HG03060 (cell line): Measurements from ENCODE around the gene PRIM2.
A peak's percentile ranks its signal among the peaks of the same experiment; 100 is the strongest.
"Not testable (repeated sequence)": the region's sequence is repeated elsewhere in the genome, so short reads cannot be mapped to it uniquely, and the experiment has no call there.

Experiments used
- ATAC-seq: cut with Tn5 transposase; IDR thresholded peaks from one replicate; pipeline ENCODE4 v1.9.1; 2021; ENCODE audit warnings: low read depth, moderate number of reproducible peaks; ENCODE audit not compliant: unreplicated experiment

Gene PRIM2

DNA sequence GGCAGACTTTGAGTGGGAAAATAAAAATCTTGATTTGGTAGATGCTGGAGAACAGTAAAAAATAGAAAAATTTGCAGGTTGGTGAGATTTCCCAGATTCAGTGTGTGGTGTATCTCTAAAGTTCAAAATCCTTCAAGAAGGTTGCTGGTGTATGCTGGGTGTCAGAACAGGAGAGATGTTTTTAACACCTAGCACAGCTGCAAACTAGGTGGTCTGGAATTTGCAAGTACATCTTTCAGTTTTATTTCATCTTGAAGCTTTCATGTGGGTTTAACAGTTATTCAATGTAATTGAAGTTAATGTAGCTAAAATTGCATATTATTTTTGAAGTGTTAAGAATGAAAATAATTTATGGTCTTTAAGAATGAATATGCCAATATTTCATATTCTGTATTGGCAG lies 40.9 kb downstream of the PRIM2 start:
- ATAC-seq, result not testable (repeated sequence)

DNA sequence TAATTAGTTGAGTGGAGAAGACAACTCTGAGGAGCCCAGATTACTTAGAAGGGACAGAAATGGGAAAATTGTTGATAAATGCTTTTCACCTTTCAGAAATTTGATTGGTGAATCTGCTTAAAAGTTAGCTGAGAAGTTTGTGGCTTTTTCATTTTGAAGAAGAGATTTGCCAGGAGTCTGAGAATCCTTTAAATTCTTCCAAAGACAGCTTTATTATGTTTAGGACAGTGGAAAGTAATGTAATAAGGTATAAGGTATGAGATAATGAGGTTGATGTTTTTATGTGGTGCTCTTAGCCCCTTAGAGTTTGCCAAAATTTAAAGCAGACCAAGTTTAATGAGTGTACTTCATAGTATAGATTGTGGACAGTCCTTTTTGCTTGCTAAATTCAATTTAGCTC lies 42.3 kb downstream of the PRIM2 start:
- not testable (repeated sequence) for ATAC-seq

DNA sequence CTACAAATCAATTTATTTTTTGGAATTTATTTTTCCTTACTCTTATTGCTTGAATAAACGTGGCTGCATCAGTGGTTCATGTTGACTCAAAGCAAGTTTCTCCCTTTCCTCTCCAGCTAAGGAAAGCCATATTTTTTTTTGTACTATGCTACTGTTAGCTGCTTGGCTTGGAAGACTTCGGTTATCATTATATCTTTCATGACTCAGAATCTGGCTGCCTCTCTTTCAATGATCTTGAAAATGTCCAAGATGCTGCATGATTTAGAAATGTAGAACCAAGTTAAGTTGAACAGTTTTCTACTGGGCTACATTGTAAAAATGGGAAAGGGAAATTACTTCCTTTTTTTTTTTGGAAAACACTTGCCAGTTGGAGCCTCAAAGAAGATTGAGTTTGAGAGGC lies 44.9 kb downstream of the PRIM2 start:
- not testable (repeated sequence) for ATAC-seq

DNA sequence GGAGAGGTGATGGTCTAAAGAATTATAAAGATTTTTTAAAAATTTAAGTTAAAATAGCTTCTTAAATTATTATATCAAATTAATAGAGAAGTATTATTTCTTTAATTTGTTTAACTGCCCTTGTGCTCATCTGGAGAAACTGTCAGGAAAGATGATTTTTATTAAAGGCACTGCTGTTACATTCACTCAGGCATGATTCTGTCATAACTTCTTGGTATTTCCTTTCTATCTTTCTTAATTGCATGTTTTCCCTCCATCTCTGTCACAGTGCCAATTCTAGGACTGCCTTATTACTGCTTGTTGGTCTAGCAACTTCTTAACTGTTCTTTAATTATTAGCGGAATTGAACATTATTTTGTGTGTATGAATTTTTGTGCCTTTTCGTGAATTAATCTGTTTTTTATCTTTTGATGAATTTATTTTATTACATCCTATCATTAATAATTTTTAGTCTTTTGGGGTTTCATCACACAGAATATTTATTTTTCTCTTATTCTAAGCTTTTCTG lies 47.7 kb downstream of the PRIM2 start:
- not testable (repeated sequence) for ATAC-seq

DNA sequence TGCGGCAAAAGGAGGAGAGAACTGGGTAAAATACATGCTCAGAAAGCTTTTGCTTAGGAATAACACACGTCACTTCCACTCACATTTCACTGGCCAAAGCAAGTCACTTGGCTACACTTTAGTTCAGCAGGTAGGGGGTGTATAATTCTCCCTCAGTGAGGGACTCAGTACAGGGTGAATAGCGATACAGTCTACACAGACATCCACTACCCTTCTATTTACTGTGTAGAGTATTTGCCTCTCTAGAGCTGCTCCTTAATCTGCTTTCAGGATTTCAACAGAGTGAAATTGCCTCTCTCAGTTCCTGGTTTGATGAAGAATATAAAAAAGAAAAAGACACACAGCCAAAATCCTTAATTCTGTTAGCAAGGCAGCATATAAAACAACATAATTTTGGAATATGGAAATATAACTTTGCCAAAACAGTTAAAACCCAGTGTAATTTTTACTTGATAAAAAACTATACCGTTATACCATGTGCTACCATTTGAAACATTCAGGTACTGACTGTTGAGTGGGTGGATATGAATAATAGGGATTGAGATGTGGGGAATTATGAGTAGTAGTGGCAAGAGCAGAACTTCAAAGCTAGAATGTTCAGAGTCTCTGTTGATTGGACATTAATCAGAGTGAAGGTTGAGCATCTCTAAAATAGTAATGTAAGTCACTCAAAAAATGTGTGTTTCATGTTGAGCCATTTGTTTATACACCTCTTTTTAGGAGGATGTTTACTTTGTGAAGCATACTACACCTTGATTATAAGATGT lies 51.7 kb downstream of the PRIM2 start:
- ATAC-seq, result not testable (repeated sequence)

DNA sequence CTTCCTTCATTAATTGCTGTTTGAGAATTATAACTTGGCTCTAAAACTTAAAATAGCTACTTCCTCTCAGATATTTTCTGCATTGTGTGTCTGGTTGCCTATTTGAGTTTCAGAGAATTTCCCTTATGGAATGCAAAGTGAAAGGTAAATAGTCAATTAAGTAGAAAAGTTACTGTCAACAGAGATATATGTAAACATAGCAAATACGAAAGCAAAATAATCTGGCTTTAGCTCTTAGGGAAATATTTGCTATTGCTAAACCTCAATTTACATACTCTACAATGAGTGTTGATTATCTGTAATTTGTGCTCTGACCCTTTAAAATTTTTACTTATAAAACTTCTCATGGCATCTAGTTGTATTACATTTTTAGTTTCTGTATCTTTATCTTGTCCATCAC lies 54.3 kb downstream of the PRIM2 start:
- not testable (repeated sequence) for ATAC-seq

DNA sequence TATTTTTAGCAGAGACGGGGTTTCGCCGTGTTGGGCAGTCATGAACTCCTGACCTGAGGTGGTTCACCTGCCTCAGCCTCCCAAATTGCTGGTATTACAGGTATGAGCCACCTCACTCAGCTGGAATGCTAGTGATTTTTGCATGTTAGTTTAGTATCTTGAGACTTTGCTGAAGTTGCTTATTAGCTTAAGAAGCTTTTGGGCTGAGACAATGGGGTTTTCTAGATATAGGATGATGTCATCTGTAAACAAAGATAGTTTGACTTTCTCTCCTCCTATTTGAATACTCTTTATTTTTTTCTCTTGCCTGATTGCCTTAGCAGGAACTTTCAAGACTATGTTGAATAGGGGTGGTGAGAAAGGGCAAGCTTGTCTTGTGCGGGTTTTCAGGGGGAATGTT lies 57.3 kb downstream of the PRIM2 start:
- ATAC-seq, result not testable (repeated sequence)

DNA sequence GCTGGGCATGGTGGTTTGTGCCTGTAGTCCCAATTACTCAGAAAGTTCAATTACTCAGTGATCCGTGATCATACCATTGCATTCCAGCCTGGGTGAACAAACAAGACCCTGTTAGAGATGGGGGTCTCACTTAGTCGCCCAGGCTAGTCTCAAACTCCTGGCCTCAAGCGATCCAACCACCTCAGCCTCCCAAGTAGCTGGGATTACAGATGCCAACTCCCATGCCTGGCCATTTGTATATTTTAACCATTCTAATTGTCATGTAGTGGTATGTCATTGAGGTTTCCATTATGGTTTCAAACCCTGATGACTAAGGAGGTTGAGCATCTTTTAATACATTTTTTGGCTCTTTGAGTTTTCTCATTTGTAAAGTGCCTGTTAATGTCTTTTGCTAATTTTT lies 58.7 kb downstream of the PRIM2 start:
- not testable (repeated sequence) for ATAC-seq

DNA sequence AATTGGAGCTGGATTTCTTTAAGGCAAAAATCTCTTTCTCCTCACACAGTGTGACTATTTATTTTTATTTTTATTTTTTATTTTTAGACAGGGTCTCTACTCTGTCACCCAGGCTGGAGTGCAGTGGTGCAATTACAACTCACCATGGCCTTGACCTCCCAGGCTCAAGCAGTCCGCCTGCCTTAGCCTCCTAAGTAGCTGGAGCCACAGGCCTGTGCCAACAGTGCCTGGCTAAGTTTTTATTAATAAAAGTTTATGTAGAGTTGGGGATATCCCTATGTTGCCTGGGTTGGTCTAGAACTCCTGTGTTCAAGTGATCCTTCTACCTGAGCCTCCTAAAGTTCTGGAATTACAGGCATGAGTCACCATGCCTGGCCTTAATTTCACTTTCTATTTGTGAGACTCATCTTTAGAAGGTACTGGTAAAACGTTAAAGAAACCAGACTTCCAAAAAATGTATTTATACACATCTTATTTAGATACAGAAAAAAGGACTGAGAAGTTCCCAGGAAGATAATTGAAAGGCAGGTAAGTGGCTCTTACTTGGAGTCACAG lies 71.7 kb downstream of the PRIM2 start:
- ATAC-seq, result not testable (repeated sequence)

DNA sequence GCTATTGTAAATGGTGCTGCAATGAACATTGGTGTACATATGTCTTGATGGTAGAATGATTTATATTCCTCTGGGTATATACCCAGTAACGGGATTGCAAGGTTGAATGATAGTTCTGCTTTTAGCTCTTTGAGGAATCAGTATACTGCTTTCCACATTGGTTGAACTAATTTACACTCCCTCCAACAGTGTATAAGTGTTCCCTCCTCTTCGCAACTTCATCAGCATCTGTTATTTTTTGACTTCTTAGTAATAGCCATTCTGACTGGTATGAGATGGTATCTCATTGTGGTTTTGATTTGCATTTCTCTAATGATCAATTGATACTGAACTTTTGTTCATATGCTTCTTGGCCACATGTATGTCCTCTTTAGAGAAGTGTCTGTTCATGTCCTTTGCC lies 73.4 kb downstream of the PRIM2 start:
- not testable (repeated sequence) for ATAC-seq

DNA sequence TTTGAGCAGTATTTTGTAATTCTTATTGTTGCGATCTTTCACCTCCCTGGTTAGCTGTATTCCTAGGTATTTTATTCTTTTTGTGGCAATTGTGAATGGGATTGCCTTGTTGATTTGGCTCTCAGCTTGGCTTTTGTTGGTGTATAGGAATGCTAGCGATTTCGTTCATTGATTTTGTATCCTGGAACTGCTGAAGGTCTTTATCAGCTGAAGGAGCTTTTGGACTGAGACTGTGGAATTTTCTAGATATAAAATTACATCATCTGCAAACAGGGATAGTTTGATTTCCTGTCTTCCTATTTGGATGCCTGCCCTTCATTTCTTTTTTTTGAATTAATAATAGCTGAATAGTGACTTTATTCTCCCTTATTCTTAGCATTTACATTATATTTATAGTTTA lies 74.6 kb downstream of the PRIM2 start:
- not testable (repeated sequence) for ATAC-seq

DNA sequence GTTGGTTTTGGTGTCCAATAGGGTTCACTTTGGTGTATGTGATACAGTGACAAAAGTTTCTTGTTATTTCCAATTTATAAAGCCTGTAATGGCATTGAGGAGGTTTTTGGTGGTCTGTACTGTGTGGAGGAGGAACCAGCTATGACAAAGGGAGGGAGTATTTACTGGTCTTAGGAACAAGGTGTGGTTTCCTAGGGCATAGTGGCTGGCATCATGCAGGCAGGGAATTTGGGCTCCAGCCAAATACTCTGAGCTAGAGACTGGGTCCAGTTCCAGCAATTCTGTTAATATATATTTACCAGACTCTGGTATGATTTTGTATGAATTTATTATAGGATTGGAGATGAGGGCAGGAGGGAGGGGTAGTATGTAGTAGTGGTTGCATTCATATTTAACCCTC lies 101.9 kb downstream of the PRIM2 start:
- not testable (repeated sequence) for ATAC-seq

DNA sequence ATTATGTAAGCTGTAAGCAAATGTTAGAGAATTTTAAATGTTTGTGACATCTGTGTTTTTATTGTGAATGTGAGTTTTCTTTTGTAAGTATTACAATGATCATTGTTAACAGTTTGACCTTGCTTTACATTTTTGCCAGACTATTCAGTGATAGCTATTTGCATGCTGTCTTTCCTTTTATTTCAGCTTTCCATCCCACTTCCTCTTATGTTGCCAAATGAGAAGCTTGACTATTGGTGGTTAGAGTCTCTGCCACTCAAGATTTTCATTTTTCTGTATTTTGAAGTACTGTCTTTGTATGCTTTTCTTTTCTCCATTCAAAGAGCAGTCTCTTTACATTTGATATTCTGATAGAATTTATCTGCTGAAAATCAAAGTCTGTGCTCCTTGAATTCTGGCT lies 104.1 kb downstream of the PRIM2 start:
- peak; percentile 48 for ATAC-seq

DNA sequence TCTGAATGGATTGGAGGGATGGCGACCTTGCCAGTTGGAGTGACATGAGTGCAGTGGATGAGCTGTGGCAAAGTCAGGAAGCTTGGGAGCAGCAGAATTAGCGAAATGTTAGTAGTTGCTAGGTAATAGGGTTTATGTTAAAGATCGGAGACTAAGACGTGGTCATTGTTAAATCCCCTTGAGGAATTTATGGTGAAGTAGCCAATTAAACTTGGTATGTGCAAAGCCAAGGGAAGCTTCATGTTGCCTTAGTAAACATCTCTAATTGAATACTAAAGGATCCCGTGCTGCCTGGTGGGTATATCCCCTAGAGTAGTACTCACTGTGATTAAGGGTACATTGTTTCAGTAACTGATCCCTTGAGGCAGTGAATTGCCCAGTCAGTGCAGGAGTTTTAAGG lies 106.0 kb downstream of the PRIM2 start:
- ATAC-seq, result no peak

DNA sequence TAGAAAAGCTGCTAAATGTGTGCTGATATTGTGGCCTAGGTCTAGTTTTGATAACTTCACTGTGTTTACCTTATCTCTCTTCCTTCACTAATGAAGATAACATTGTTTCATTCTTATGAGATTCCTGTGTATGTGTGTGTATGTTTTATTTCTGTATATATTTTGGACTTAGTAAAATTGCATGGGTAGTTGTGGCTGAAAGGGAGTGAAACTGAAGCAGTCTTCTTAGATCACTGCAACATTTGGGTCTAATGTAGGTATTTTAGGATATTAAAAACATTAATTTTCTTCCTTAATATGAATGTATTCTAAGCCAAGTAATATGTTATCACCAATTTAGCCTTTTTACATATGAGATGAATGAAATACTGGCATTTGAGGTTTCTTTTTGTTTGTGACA lies 114.3 kb downstream of the PRIM2 start:
- ATAC-seq, result not testable (repeated sequence)

DNA sequence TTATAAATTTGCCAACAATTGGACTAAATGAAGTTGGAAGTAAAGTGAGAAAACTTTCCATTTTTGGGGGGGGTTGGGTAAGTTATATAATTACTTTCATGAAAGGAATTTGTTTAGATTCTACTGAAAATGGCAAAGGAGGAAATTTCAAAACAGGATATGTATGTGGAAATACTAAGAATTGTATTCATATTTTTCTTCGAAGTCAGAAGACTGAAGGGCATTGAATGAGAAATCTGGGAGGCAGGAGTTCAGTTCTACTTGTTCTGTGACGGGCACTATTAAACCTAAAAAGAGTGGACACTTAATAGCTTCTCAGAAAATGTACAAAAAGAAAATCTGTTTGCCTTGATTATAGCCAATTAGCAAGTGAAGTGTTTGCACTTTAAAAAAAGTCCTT lies 114.7 kb downstream of the PRIM2 start:
- no peak for ATAC-seq

DNA sequence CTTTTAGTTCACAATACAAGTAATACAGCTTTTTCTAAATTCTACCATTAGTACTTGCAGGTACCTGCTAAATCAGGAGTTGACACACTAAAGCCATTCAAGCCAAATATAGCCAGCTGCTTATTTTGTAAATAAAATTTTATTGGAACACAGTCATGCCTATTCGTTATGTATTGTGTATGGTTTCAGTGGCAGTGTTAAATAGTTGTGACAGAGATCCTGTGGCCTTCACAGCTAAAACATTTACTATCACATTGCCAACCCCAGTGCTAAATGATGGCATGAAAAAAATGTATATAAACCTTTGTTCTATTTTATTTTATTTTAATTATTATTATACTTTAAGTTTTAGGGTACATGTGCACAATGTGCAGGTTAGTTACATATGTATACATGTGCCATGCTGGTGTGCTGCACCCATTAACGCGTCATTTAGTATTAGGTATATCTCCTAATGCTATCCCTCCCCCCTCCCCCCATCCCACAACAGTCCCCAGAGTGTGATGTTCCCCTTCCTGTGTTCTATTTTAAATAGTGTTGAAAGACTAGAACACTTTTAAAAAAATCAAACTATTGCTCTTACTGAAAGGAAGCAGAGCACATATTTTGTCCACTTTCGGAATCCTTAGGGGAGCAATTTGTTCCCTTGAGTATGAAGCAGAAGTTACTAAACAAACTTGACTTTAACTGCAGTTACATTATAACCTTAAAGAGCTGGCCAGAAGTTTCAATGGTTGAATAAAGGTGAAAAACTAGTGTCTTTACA lies 115.7 kb downstream of the PRIM2 start:
- ATAC-seq, result peak; percentile 65

DNA sequence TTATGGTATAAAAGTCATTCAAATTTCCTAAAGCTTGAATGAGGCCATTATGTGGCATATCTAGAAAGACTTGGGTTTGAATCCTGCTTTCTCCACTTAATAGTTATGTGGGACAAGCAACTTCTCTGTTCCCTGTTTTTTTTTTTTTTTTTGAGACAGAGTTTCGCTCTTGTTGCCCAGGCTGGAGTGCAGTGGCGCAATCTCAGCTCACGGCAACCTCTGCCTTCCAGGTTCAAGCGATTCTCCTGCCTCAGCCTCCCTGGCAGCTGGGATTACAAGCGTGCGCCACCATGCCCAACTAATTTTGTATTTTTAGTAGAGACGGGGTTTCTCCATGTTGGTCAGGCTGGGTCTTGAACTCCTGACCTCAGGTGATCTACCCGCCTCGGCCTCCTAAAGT lies 116.4 kb downstream of the PRIM2 start:
- not testable (repeated sequence) for ATAC-seq

DNA sequence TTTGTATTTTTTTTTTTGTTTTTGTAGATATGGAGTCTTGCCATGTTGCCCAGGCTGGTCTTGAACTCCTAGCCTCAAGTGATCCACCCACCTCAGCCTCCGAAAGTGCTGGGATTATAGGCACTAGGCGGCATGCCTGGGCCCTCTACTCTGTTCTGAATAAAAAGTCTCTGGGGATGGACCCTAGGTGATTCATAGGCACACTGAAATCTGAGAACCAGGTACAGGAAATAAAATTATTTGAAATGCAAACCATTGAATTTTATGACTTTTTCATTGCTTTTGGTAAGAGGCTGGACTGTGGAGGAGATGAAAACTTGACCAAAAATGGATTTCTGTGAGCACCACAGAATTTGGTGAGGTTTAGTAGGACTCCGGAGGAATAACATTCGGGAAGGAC lies 117.5 kb downstream of the PRIM2 start:
- no peak for ATAC-seq

DNA sequence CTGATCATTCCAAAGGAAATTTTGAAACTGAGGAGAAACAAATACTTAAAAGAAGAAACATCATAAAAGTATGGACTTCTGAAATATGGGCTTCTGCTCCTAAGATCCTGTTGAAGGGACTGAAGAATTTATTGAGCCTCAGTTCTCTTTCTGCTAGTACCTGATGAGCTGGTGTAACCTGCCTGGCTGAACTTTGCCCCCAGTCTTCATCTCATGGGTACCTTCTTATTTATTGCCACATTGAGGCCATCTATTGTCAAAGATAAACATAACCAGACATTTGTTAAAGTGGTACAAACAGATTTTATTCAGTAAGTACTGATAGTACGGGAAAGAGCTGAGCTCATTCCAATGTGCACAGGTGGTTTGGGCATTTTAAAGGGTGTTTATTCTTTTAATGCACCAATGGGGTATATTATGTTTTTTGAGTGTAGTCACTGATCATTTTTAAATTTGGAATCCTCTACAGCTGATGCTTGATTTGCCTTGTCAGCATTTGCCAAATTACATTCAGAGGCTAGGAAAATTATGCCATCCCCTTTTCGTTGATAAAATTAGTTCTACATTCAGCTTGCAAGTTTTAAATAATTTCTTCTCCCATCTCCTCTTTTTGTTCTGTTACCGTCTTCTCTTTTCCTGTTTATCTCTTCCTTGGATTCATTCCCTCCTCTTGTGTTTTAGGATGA lies 118.2 kb downstream of the PRIM2 start:
- no peak for ATAC-seq

DNA sequence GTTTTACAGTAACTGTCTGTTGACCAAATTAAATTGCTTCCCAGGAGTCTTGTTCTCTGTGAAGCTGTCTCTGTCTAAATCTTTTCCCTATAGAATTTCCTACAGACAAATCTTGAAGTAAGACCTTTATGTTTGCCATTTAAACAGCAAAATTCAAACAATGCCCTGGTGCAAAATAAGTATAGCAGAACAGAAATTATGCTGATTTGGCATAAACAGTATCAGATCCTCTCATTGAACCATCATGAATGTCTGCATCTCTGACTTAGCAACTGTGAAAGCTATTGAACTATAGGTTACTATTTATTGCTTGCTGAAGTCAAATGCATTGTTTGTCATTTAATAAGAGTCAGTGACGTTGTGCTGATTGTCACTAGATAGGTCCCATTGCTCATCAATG lies 123.3 kb downstream of the PRIM2 start:
- not testable (repeated sequence) for ATAC-seq
